ENCODE results near the gene COX4I1.
"Not testable (repeated sequence)": the region's sequence is repeated elsewhere in the genome, so short reads cannot be mapped to it uniquely, and the experiment has no call there.

Gene COX4I1

GRCh38 chr16:85824161-85825135, 25.0 kb downstream of the COX4I1 start:
- DNase-seq (ENCODE audit: low read depth) = no peak

GRCh38 chr16:85825326-85825725, 25.8 kb downstream of the COX4I1 start:
- DNase-seq (ENCODE audit: low read depth) = no peak

- no peak for DNase-seq (ENCODE audit: low read depth)
Observed at GRCh38 chr16:85826686-85827247, 27.3 kb downstream of the COX4I1 start.

GRCh38 chr16:85828166-85828565, 28.7 kb downstream of the COX4I1 start:
- DNase-seq (ENCODE audit: low read depth) = no peak

- no peak for DNase-seq (ENCODE audit: low read depth)
Observed at GRCh38 chr16:85829171-85829719, 29.8 kb downstream of the COX4I1 start.

- no peak for DNase-seq (ENCODE audit: low read depth)
Observed at GRCh38 chr16:85829751-85830445, 30.4 kb downstream of the COX4I1 start.

GRCh38 chr16:85830821-85831220, 31.3 kb downstream of the COX4I1 start:
- DNase-seq (ENCODE audit: low read depth) = no peak

GRCh38 chr16:85832570-85833218, 33.2 kb downstream of the COX4I1 start:
- DNase-seq (ENCODE audit: low read depth) = no peak

GRCh38 chr16:85833219-85833920, 33.9 kb downstream of the COX4I1 start:
- no peak for DNase-seq (ENCODE audit: low read depth)

GRCh38 chr16:85834741-85835140, 35.2 kb downstream of the COX4I1 start:
- DNase-seq (ENCODE audit: low read depth) = no peak

- DNase-seq (ENCODE audit: low read depth) = no peak
Observed at GRCh38 chr16:85835227-85835751, 35.8 kb downstream of the COX4I1 start.

GRCh38 chr16:85835956-85836705, 36.6 kb downstream of the COX4I1 start:
- DNase-seq (ENCODE audit: low read depth) = no peak

- no peak for DNase-seq (ENCODE audit: low read depth)
Observed at GRCh38 chr16:85836706-85837582, 37.4 kb downstream of the COX4I1 start.

- DNase-seq (ENCODE audit: low read depth) = not testable (repeated sequence)
Observed at GRCh38 chr16:85837654-85838053, 38.2 kb downstream of the COX4I1 start.

GRCh38 chr16:85838381-85838780, 38.9 kb downstream of the COX4I1 start:
- DNase-seq (ENCODE audit: low read depth) = no peak

GRCh38 chr16:85838876-85839585, 39.5 kb downstream of the COX4I1 start:
- no peak for DNase-seq (ENCODE audit: low read depth)

- DNase-seq (ENCODE audit: low read depth) = no peak
Observed at GRCh38 chr16:85839681-85840240, 40.3 kb downstream of the COX4I1 start.

- no peak for DNase-seq (ENCODE audit: low read depth)
Observed at GRCh38 chr16:85840395-85840794, 40.9 kb downstream of the COX4I1 start.

Measured in activated T-helper 1 cell treated with Interleukin-2 at 50 U/mL for 16 hours (primary cell).